HEK293T (cell line): ENCODE measurements around the gene CRIP1.

Experiments used
- CTCF ChIA-PET: fragments of 350-600 bp; formaldehyde crosslinking; extraction: SDS; loops from one replicate; lab custom pipeline; 2021; ENCODE audit warnings: antibody characterized with exemption, inconsistent platforms; lab: Yijun Ruan, JAX
- POLR2A ChIA-PET: fragments of 350-600 bp; formaldehyde crosslinking; extraction: SDS; loops from one replicate; lab custom pipeline; 2020; ENCODE audit warnings: antibody characterized with exemption, inconsistent platforms; lab: Yijun Ruan, JAX
- DNase-seq: peaks from one replicate; pipeline ENCODE4 v3.0.0; 2012; ENCODE audit warnings: mixed read lengths; ENCODE audit errors: extremely low spot score
- ARNT ChIP-seq: fragments of 450-650 bp; IDR thresholded peaks from 2 replicates; pipeline ENCODE4 v1.6.1; 2017; ENCODE audit warnings: mild to moderate bottlenecking
- BHLHE40 ChIP-seq: fragments of 450-650 bp; IDR thresholded peaks from 2 replicates; pipeline ENCODE4 v1.6.1; 2016; ENCODE audit warnings: mild to moderate bottlenecking, moderate library complexity, borderline replicate concordance
- CTBP1 ChIP-seq: fragments of 450-650 bp; IDR thresholded peaks from 2 replicates; pipeline ENCODE4 v1.6.1; 2016; ENCODE audit warnings: borderline replicate concordance
- ELF4 ChIP-seq: fragments of 450-650 bp; IDR thresholded peaks from 2 replicates; pipeline ENCODE4 v1.6.1; 2017; ENCODE audit warnings: antibody characterized with exemption
- FOXA1 ChIP-seq: fragments of 450-650 bp; IDR thresholded peaks from 2 replicates; pipeline ENCODE4 v1.6.1; 2016; ENCODE audit warnings: mild to moderate bottlenecking
- FOXK2 ChIP-seq: fragments of 450-650 bp; IDR thresholded peaks from 2 replicates; pipeline ENCODE4 v1.6.1; 2016; ENCODE audit warnings: mild to moderate bottlenecking
- FOXM1 ChIP-seq: fragments of 450-650 bp; IDR thresholded peaks from 2 replicates; pipeline ENCODE4 v1.6.1; 2017; ENCODE audit warnings: mild to moderate bottlenecking, borderline replicate concordance
- HDGF ChIP-seq: fragments of 450-650 bp; IDR thresholded peaks from 2 replicates; pipeline ENCODE4 v1.6.1; 2017; ENCODE audit warnings: antibody characterized with exemption, borderline replicate concordance
- L3MBTL2 ChIP-seq: fragments of 450-650 bp; conservative IDR thresholded peaks from 2 replicates; pipeline ENCODE4 v1.6.1; 2016; ENCODE audit warnings: mild to moderate bottlenecking
- LEF1 ChIP-seq: fragments of 450-650 bp; IDR thresholded peaks from 2 replicates; pipeline ENCODE4 v1.6.1; 2017; ENCODE audit warnings: mild to moderate bottlenecking, borderline replicate concordance
- NFRKB ChIP-seq: fragments of 450-650 bp; IDR thresholded peaks from 2 replicates; pipeline ENCODE4 v1.6.1; 2016; ENCODE audit warnings: mild to moderate bottlenecking, moderate library complexity
- PKNOX1 ChIP-seq: fragments of 450-650 bp; IDR thresholded peaks from 2 replicates; pipeline ENCODE4 v1.6.1; 2016
- SP1 ChIP-seq: fragments of 450-650 bp; IDR thresholded peaks from 2 replicates; pipeline ENCODE4 v1.6.1; 2017
- SUZ12 ChIP-seq: fragments of 450-650 bp; IDR thresholded peaks from 2 replicates; pipeline ENCODE4 v1.6.1; 2016; ENCODE audit warnings: mild to moderate bottlenecking
- TARDBP ChIP-seq: fragments of 450-650 bp; IDR thresholded peaks from 2 replicates; pipeline ENCODE4 v1.6.1; 2016
- ZNF384 ChIP-seq: fragments of 450-650 bp; IDR thresholded peaks from 2 replicates; pipeline ENCODE4 v1.6.1; 2016

The CRIP1 gene

GRCh38 chr14:105464501-105464900 lies 22.2 kb upstream of the CRIP1 start:
- no peak for TF ChIP-seq BHLHE40
- no peak for TF ChIP-seq SP1
- no peak for TF ChIP-seq PKNOX1
- no peak for TF ChIP-seq L3MBTL2
- no peak for TF ChIP-seq CTBP1
- TF ChIP-seq ZNF384: no peak
- no peak for TF ChIP-seq FOXK2
- no peak for TF ChIP-seq TARDBP
- TF ChIP-seq FOXM1: no peak
- no peak for TF ChIP-seq SUZ12
- TF ChIP-seq HDGF: no peak
- ChIA-PET CTCF (no interaction called here), POLR2A (no interaction called here)
- no peak for DNase-seq

GRCh38 chr14:105465209-105466031 lies 21.3 kb upstream of the CRIP1 start:
- CTCF ChIA-PET: no interaction called here
- TF ChIP-seq ZNF384: no peak
- TF ChIP-seq BHLHE40: no peak
- no peak for TF ChIP-seq TARDBP
- no peak for TF ChIP-seq HDGF
- TF ChIP-seq FOXA1: no peak
- TF ChIP-seq PKNOX1: no peak
- no peak for DNase-seq
- POLR2A ChIA-PET: no interaction called here

- CTCF ChIA-PET: no interaction called here
- no peak for TF ChIP-seq LEF1
- TF ChIP-seq TARDBP: no peak
- TF ChIP-seq BHLHE40: no peak
- no peak for TF ChIP-seq SP1
- no peak for TF ChIP-seq ZNF384
- TF ChIP-seq HDGF: no peak
- no peak for TF ChIP-seq FOXM1
- no peak for TF ChIP-seq FOXK2
- TF ChIP-seq PKNOX1: no peak
- no peak for TF ChIP-seq NFRKB
- TF ChIP-seq SUZ12: no peak
- no peak for TF ChIP-seq ELF4
- no peak for TF ChIP-seq CTBP1
- no peak for TF ChIP-seq L3MBTL2
- TF ChIP-seq FOXA1: no peak
- TF ChIP-seq ARNT: no peak
- DNase-seq: no peak
- POLR2A ChIA-PET: no interaction called here
Measured at GRCh38 chr14:105466531-105467248, 20.0 kb upstream of the CRIP1 start.

DNA sequence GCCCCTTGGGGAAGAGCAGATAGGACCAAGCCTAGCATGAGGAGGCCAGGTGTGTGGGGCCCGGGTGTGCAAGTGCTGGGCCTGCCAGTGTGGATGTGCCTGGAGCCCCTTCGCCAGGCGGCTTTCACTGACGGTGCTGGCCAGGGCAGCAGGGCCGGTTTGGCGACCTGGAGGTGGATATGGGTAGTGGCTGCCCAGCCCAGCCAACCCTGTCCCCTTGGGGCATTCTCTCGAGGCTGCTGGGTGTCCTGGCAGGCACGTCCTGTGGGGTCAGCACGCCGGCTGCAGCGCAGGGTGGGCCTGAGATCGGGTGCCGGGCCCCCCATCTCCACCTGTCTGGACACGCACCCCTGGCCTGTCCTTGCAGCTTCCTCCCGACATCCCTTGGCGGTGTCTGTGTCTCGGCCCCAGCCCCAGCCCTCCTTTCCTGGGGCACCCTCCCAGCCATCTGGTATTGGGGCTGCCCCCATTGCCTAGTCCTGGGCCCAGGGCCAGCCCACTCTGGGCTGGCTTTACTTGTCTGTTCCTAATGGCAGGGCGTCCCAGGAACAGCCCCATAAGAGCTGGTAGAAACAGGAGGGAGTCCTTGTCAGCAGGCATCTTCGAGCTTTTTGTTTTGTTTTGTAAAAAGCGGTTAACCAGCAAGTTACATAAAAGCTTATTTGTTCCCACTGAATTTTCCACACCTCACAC lies 19.3 kb upstream of the CRIP1 start:
- CTCF ChIA-PET: interaction anchor here (0.8 kb wide), 1 partner anchor 43 kb away, joined by 3 read pairs; no protein-coding TSS in a partner anchor
- POLR2A ChIA-PET: no interaction called here
- TF ChIP-seq L3MBTL2 (no peak), FOXA1 (no peak), ELF4 (no peak), ARNT (no peak), SP1 (no peak), TARDBP (no peak), LEF1 (no peak), FOXM1 (no peak), HDGF (no peak), NFRKB (no peak), CTBP1 (no peak), SUZ12 (no peak), BHLHE40 (no peak), FOXK2 (no peak), PKNOX1 (no peak), ZNF384 (no peak)
- no peak for DNase-seq

GRCh38 chr14:105467942-105468471 lies 18.7 kb upstream of the CRIP1 start:
- TF ChIP-seq L3MBTL2 (no peak), HDGF (no peak), TARDBP (no peak), NFRKB (no peak), LEF1 (no peak), PKNOX1 (no peak), SP1 (no peak), ELF4 (no peak), SUZ12 (no peak)
- POLR2A ChIA-PET: no interaction called here
- no peak for DNase-seq
- CTCF ChIA-PET: interaction anchor here (0.8 kb wide), 1 partner anchor 43 kb away, joined by 3 read pairs; no protein-coding TSS in a partner anchor
